Measurements from ENCODE around the gene CD58.
A peak's percentile ranks its signal among the peaks of the same experiment; 100 is the strongest.

The CD58 gene

GRCh38 chr1:116537040-116537831, 33.6 kb downstream of the CD58 start:
- peaks cover 45% of the 10 kb centered on the region for H3K4me1 ChIP-seq (ENCODE audit: insufficient read depth, poor library complexity, severe bottlenecking)
- H3K27ac ChIP-seq (ENCODE audit: poor library complexity, severe bottlenecking), result peak overlapping the region; percentile 87
- H3K4me3 ChIP-seq (ENCODE audit: severe bottlenecking), result no peak overlapping the region
- H3K27me3 ChIP-seq (ENCODE audit: insufficient read depth, poor library complexity, severe bottlenecking), result no peaks in the 10 kb centered on the region
- TF ChIP-seq CTCF (IDR thresholded peaks at IDR 0.05; ENCODE audit: poor library complexity, severe bottlenecking), result no peak
- peak; percentile 96 for DNase-seq (ENCODE audit: low spot score)
- peaks cover 15% of the 10 kb centered on the region for H3K36me3 ChIP-seq (ENCODE audit: low read depth)
- peak; percentile 99 for ATAC-seq (ENCODE audit: low read depth)
- H3K9me3 ChIP-seq (ENCODE audit: severe bottlenecking), result no peaks in the 10 kb centered on the region

- Histone ChIP-seq H3K4me3 (ENCODE audit: severe bottlenecking) (no peak overlapping the region), H3K36me3 (ENCODE audit: low read depth) (peaks cover 15% of the 10 kb centered on the region)
These were observed 36.6 kb downstream of the CD58 start for GRCh38 chr1:116534014-116534739.

DNA sequence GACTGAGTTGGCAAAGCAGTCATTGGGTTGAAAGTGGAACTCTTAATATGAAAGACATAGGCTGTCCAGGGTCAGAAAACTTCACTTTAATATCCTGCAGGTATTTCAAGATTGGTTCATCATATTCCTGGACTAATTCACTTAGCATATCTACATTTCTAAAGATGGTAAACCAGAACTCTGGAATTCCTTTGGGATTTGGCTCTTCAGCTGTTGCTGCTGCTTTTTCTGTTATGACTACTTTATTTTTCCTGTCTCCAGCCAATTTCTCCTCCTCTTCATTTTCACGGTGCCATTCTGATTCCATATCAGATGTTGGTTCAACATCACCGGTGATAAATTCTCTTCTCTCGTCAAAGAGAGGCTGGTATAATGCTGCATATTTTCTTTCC, 37.4 kb downstream of the CD58 start:
- H3K4me1 ChIP-seq (ENCODE audit: insufficient read depth, poor library complexity, severe bottlenecking), result peaks cover 30% of the 10 kb centered on the region
- ATAC-seq (ENCODE audit: low read depth) (no peak), DNase-seq (ENCODE audit: low spot score) (no peak)
- H3K27me3 ChIP-seq (ENCODE audit: insufficient read depth, poor library complexity, severe bottlenecking), result no peaks in the 10 kb centered on the region
- no peaks in the 10 kb centered on the region for H3K9me3 ChIP-seq (ENCODE audit: severe bottlenecking)
- H3K4me3 ChIP-seq (ENCODE audit: severe bottlenecking), result no peak overlapping the region
- peaks cover 15% of the 10 kb centered on the region for H3K36me3 ChIP-seq (ENCODE audit: low read depth)
- H3K27ac ChIP-seq (ENCODE audit: poor library complexity, severe bottlenecking), result no peak overlapping the region
- no peak for TF ChIP-seq CTCF (IDR thresholded peaks at IDR 0.05; ENCODE audit: poor library complexity, severe bottlenecking)

More at GRCh38 chr1:116534014-116534739, 36.6 kb downstream of the CD58 start:
- ATAC-seq (ENCODE audit: low read depth), result no peak
- no peak for DNase-seq (ENCODE audit: low spot score)
- Histone ChIP-seq H3K27ac (ENCODE audit: poor library complexity, severe bottlenecking) (no peak overlapping the region), H3K4me1 (ENCODE audit: insufficient read depth, poor library complexity, severe bottlenecking) (peaks cover 35% of the 10 kb centered on the region), H3K27me3 (ENCODE audit: insufficient read depth, poor library complexity, severe bottlenecking) (no peaks in the 10 kb centered on the region), H3K9me3 (ENCODE audit: severe bottlenecking) (no peaks in the 10 kb centered on the region)
- TF ChIP-seq CTCF (IDR thresholded peaks at IDR 0.05; ENCODE audit: poor library complexity, severe bottlenecking), result no peak

GRCh38 chr1:116532671-116533428, 38.0 kb downstream of the CD58 start:
- ATAC-seq (ENCODE audit: low read depth) (no peak), DNase-seq (ENCODE audit: low spot score) (no peak)
- Histone ChIP-seq H3K9me3 (ENCODE audit: severe bottlenecking) (no peaks in the 10 kb centered on the region), H3K36me3 (ENCODE audit: low read depth) (peaks cover 15% of the 10 kb centered on the region), H3K4me3 (ENCODE audit: severe bottlenecking) (no peak overlapping the region), H3K27ac (ENCODE audit: poor library complexity, severe bottlenecking) (no peak overlapping the region), H3K4me1 (ENCODE audit: insufficient read depth, poor library complexity, severe bottlenecking) (peaks cover 24% of the 10 kb centered on the region), H3K27me3 (ENCODE audit: insufficient read depth, poor library complexity, severe bottlenecking) (no peaks in the 10 kb centered on the region)
- TF ChIP-seq CTCF (IDR thresholded peaks at IDR 0.05; ENCODE audit: poor library complexity, severe bottlenecking), result no peak

All from RWPE2 (cell line).